ENCODE results near the gene NPTX1.
"Not testable (repeated sequence)": the region's sequence is repeated elsewhere in the genome, so short reads cannot be mapped to it uniquely, and the experiment has no call there.

The NPTX1 gene

DNA sequence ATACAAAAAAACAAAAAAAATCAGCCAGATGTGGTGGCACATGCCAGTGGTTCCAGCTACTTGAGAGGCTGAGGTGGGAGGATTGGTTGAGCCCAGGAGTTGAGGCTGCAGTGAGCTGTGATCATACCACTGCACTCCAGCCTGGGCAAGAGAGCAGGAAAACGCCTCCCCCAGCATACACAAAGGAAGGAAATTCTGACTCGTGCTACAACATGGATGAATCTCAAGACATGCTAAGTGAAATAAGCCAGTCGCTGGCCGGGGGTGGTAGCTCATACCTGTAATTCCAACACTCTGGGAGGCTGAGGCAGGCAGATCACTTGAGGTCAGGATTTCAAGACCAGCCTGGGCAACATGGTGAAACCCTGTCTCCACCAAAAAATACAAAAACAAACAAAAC lies 30.8 kb upstream of the NPTX1 start:
- not testable (repeated sequence) for DNase-seq (ENCODE audit: low read depth)

DNA sequence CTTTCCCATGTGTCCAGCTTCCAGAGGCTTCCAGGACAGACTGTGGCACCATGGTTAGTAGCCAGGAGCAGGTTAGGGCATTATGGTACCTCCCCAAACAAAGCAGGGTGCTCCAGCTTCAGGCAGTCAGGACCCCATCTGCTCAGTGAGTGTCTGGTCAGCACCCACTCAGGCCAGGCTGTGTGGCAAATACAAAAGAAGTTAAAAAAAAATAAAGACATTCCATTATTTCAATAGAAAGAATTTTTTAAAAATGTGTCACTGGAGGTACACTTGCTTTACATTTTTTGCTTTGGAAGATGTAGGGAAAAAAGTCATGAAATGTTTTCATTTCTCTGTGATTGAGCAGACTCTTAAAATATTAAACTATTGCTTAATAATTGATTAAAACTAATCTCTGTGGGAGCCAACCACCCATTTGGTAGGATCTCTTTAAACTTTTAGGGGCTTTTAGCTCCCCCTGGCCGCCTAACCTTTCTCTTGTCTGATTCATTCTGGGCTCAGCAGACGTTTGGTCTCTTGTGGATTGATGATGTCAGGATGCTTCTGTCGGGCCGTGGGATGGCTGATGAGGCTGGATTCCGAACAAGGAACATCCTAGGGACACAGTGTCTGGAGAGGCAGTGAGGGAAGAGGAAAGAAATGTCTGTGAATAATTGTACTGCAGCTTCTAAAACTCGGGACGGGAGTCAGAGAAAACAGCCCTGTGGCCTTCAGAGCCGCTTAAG lies 28.4 kb upstream of the NPTX1 start:
- peak; percentile 94 for DNase-seq (ENCODE audit: low read depth)
- H3K4me3 ChIP-seq (ENCODE audit: low read depth, low read length): no peak overlapping the region

More for the DNA sequence above, 30.8 kb upstream of the NPTX1 start:
- not testable (repeated sequence) for H3K4me3 ChIP-seq (ENCODE audit: low read depth, low read length)

DNA sequence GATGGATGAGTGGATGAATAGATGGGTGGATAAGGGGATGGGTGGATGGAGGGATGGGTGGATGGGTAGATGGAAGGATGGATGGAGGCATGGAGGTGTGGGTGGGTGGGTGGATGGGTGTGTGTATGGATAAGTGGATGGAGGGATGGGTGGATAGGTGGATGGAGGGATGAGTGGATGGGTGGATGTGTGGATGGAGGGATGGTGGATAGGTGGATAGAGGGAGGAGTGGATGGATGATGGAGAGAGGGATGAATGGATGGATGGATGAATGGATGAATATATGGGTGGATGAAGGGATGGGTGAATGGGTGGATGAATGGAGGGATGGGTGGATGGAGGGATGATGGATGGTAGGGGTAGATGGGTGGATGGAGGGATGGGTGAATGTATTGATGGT lies 27.5 kb upstream of the NPTX1 start:
- no peak for DNase-seq (ENCODE audit: low read depth)
- no peak overlapping the region for H3K4me3 ChIP-seq (ENCODE audit: low read depth, low read length)

DNA sequence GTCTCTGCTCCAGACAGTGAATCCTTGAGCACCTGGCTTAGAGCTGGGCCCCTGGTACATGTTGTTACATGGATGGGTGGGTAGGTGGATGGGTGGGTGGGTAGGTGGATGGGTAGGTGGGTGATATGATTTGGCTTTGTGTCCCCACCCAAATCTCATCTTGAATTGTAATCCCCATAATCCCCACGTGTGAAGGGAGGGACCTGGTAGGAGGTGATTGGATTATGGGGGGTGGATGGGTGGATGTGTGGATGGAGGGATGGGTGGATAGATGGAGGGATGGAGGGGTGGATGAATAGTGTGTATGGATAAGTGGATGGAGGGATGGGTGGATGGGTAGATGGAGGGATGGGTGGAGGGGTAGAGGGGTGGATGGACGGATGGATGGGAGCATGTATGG lies 26.6 kb upstream of the NPTX1 start:
- DNase-seq (ENCODE audit: low read depth): no peak
- H3K4me3 ChIP-seq (ENCODE audit: low read depth, low read length): no peak overlapping the region

DNA sequence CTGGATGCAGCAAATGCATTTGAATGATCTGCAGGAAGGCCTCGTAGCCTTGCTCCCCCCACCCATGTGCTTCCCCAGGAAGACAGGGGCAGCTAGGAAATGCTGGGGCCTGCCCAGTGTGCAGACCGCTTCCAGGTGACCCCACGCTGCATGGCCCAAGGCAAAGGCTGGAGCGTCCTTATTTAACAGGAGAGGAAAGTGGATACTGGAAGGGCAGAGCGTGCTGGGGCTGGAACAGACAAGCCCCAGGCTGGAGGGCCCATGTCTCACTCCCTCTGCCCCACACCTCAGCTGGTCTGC lies 26.1 kb upstream of the NPTX1 start:
- no peak for DNase-seq (ENCODE audit: low read depth)
- no peak overlapping the region for H3K4me3 ChIP-seq (ENCODE audit: low read depth, low read length)

DNA sequence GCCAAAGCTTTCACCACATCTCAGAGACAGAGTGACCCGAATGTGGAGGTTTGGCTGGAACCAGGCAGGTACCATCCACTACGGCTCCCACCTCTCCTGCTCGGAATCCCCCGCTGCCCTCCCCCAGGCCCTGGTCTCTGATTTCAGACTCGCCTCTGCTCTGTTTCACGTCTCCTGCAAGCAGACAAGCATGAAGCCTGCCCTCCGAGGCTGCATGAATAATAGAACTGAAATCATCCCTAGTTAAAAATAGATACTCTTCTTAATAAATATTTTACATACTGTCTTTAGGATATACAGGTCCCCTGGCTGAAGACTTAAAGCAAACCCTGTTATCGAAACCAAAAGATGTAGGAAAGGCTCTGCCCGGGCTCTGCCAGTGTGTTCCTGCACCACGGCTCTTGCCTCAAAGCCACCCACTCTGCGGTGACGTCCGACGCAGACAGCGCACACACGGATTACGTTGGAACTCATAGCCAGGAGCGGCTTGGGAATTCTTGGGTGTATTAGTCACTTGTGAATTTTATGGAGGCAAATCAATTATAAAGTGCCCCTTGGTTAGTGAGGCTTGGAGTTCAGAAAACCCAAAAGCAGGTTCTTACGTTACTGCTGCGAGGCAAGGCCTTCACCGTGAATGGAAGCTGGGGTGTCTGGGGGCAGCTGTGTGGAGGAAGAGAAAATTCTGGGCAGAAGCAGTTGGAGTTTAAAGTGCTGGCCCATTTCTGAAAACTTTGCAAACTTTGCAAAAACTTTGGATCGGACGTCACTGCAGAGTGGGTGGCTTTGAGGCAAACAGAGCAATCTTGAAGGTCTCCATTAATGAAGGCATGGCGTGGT lies 25.6 kb upstream of the NPTX1 start:
- no peak overlapping the region for H3K4me3 ChIP-seq (ENCODE audit: low read depth, low read length)
- peak; percentile 90 for DNase-seq (ENCODE audit: low read depth)

DNA sequence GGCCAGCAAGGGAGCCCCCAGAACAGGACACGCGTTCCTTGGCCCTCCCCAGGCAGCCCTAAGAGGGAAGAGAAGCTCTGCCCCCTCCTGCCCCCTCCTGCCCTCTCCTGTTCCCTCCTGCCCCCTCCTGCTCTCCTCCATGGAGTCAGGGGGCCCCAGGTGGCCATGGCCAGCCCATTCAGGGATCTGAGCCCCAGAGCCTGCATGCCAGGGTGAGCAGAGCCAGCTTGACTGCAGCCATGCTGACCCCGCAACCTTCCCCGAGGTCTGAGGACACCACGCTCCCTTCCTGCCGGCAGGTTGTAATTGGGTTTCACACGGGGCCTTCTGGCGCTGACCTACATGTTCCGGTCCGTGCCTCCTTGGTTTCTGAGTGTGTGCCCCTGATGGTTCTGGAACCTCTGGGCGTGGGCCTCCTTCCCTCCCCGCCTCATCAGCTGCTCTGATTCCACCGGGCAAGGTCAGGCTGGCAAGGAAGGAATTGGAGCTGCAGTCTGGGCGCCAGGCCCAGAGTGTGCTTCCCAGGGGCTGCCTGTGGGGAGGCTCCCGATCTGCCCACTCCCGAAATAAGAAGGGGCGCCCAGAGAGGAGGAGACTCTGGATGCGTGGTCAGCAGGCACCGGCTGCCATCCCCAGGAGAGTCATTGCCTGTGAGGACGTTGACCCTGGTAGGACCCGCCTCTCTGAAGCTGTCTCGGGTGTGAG lies 23.7 kb upstream of the NPTX1 start:
- no peak for DNase-seq (ENCODE audit: low read depth)
- H3K4me3 ChIP-seq (ENCODE audit: low read depth, low read length): no peak overlapping the region

DNA sequence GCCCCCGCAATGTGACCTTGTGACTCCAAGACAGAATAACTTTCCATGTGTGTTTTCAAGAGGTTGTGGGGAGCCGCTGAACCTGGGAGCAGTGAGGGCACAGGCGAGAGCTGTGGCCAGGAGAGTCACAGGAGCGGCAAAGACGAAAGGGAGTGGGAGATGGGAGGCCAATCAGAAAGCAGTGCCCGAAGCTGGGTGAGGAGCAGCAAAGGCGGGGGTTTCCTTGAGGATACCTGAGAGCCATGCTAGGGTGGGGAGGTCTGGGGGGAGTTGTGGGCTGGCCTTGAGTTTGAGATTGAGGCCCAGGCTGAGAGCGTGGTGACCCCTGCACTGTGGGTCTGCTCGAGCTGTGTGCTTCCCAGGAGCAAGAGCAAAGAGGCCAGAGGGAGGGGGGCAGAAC lies 23.2 kb upstream of the NPTX1 start:
- DNase-seq (ENCODE audit: low read depth): no peak
- H3K4me3 ChIP-seq (ENCODE audit: low read depth, low read length): no peak overlapping the region

DNA sequence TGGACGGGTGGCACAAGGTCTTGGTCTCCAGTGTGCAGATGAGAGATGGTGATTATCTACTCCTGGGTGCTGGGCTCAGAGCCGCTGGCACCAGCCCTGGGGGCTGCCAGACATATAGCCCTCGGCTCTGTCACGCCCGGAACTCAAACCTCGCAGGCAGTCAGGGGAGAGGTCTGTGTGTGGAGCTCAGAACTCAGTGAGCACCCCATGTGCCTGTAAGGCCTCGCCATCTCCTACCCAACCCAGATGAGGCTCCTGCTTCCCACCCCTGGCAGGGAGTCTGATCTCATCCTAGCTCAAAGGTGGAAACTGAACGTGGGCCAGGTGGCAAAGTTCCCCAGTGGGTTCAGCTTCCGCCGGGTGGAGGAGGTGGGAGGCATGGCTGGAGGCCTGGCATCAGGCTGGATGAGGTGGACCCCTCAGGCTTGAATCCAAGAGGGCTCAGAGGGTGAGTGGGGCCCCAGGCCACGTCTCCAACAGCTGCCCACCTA lies 22.6 kb upstream of the NPTX1 start:
- no peak for DNase-seq (ENCODE audit: low read depth)

DNA sequence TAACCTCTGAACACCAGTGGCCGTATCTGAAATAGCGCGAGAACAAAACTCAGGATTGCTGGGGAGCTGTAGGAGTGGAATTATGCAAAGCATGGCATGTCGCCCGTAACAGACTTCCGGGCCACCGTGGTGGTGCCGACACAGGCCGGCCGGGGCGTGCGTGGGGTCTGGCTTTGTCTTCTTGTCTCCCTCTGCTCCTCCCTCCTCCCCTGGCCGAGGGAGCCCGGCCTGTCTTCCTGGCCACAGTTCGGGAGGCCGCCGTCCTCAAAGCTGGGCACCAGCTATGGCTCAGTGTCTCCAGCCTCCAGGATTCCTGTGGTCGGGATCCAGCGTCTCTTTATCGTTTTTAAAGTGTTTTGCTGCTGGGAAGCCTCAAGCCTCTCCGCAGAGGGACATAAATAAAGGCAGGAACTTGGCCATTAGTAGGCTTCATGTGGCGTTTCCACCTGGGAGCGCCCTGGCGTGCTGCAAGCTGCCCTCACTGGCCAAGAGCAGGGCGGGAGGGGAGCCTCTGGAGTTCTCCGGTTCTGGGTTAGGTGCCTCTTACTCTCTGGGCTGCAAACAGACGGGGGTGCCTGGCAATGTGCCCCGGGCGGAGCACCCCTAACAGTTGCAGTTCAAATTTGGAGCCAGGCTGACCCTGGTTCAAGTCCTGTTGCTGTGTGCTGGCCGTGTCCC lies 22.0 kb upstream of the NPTX1 start:
- DNase-seq (ENCODE audit: low read depth): no peak
- no peak overlapping the region for H3K4me3 ChIP-seq (ENCODE audit: low read depth, low read length)

More for the DNA sequence above, 22.6 kb upstream of the NPTX1 start:
- no peak overlapping the region for H3K4me3 ChIP-seq (ENCODE audit: low read depth, low read length)

DNA sequence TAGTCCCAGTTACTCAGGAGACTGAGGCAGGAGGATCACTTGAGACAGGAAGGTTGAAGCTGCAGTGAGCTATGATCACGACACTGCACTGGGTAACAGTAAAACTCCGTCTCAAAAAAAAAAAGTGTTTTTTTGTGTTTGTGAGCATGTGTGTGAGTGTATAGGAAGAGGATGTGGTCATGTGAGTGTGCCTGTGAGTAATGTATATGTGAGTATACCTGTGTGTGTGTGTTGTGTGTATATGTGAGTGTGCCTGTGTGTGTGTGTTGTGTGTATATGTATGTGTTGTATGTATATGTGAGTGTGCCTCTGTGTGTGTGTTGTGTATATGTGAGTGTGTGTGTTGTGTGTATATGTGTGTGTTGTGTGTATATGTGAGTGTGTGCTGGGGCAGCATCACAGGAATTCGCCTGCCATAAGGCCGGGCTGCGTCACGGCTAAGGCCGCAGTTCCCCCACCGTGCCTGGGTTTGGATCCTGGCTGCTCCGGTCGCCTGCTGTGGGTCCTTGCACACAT lies 21.4 kb upstream of the NPTX1 start:
- H3K4me3 ChIP-seq (ENCODE audit: low read depth, low read length): no peak overlapping the region
- DNase-seq (ENCODE audit: low read depth): no peak

DNA sequence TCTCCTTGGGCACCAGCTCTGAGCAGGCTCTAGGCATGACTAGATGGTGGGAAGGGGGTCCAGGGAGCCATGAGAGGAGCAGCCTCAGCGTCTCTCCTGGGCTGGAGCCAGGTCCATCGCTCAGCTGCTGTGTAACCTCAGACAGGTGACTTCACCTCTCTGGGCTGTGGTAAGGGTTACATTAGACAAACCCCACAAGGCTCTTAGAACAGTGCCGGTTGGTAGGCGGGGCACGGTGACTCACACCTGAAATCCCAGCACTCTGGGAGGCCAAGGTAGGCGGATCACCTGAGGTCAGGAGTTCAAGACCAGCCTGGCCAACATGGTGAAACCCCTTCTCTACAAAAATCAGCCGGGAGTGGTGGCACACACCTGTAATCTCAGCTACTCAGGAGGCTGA lies 18.1 kb upstream of the NPTX1 start:
- no peak for DNase-seq (ENCODE audit: low read depth)
- no peak overlapping the region for H3K4me3 ChIP-seq (ENCODE audit: low read depth, low read length)

DNA sequence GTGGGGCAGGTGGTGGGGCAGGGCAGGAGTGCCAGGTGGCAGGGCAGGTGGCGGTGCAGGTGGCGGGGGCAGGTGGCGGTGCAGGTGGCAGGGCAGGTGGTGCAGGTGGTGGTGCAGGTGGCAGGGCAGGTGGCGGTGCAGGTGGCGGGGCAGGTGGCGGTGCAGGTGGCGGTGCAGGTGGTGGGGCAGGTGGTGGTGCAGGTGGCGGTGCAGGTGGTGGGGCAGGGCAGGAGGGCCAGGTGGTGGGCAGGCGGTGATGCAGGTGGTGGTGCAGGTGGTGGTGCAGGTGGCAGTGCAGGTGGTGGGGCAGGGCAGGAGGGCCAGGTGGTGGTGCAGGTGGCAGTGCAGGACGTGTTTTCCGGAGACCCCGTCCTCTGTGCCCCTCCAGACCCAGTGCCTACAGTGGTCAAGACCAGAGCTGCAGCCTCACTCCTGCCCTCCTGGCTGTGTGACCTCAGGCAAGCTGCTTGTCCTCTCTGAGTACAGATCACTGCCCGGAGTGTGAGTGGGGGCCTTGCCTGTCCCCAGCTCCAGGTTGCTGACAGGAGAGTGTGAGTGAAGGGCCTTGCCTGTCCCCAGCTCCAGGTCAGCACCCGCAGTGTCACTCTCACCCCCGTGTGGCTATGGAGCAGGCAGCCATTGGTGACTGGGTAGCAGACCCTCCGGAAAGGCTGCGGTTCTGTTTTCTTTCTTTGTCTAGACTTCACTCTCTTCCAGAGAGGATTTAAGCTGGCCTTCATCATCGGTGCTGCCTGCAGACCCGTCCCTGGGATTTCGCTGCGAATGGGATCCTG lies 16.1 kb upstream of the NPTX1 start:
- H3K4me3 ChIP-seq (ENCODE audit: low read depth, low read length): no peak overlapping the region
- DNase-seq (ENCODE audit: low read depth): no peak

DNA sequence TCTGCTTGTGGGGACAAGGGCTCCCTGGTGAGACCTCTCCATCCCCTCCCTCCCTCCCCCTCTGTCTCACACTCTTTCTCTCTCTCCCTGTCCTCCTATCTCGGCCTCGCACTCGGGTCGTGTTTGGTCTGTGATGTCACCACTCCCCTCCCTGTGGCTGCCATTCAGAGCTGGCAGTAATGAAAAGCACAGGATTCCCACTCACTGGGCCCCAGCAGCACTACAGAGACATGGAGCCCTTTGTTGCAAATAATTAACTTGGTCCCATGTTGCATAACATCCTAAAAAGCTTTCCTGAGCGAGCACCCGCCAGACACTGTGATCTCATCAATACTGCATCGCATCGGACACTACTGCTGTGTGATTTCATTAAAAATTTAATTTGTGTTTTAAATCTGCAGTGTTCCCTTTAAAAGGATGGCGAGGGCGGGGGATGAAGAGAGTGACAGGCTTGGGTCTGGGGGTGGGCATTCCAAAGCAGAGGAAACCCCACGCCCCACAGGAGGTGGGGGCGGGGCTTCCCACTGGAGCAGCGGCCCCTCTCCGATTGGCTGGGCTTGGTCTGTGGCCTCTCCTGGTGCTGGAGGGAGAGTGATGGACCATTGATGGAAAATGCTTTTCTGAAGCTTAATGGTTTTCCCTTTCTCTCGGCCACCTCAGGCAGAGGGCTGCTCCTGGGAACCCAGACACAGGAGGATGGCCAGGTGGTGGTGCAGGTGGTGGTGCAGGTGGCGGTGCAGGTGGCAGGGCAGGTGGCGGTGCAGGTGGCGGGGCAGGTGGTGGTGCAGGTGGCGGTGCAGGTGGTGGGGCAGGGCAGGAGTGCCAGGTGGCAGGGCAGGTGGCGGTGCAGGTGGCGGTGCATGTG lies 15.3 kb upstream of the NPTX1 start:
- DNase-seq (ENCODE audit: low read depth): no peak
- H3K4me3 ChIP-seq (ENCODE audit: low read depth, low read length): no peak overlapping the region

DNA sequence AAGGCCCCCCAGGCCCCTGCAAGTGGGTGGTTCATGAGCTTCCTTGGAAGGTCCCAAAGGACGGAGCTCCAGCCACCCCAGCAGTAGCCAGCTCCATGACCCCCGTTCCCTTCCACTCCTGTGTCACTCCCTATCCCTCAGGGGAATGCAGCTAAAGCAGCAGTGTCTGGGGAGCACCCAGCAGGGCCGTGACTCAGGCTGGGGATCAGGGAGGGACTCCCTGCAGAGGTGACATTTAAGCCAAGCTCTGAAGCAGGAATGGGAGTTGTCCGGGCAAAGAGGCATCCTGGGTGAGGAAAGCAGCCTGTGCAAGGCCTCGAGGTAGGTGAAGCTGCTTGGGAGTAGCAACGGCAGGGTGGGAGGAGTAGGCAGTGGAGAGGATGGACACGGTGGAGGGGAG lies 11.1 kb upstream of the NPTX1 start:
- H3K4me3 ChIP-seq (ENCODE audit: low read depth, low read length): no peak overlapping the region
- no peak for DNase-seq (ENCODE audit: low read depth)

DNA sequence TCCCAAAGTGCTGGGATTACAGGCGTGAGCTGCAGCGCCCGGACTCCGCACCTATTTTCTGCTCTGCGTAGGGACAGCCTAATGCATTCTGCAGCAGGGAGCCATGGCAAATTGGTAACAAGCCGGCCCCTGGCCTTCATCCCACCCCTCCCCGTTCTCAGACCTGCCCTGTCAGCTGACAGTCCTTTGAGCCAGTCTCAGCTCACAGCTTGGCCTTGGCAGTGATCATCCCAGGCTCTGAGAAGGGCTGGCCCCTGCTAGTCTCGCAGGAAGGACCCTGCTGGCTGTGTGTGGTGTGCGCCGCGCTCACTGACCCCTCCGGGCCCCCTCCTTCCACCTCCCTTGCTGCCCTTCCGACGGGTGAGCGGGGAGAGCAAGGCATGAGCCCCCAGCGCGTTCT lies 10.3 kb upstream of the NPTX1 start:
- no peak for DNase-seq (ENCODE audit: low read depth)
- H3K4me3 ChIP-seq (ENCODE audit: low read depth, low read length): no peak overlapping the region

DNA sequence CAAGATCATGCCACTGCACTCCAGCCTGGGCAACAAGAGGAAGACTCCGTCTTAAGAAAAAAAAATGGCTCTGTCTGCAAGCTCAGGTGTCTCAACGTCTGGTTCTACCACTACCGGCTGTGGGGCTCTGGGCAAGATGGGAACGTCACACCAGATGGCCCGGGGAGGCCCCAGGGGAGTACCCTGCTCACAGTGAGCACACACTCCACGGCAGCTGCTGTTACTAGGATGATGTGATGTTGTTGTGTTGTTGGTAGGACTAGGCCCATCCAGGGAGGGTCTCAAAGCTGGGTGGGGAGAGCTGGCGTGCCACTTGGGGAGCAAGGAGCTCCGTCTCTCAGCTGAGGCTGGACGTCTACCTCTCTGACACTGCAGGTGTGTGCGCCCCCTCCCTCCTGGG lies 9.4 kb upstream of the NPTX1 start:
- H3K4me3 ChIP-seq (ENCODE audit: low read depth, low read length): no peak overlapping the region

More for the DNA sequence above, 9.4 kb upstream of the NPTX1 start:
- no peak for DNase-seq (ENCODE audit: low read depth)
